ENCODE measurements around the gene HMCES.

The HMCES gene

GRCh38 chr3:129246636-129247035 lies 32.0 kb upstream of the HMCES start:
- DNase-seq (ENCODE audit: low read depth) = no peak
- no peak overlapping the region for H3K4me3 ChIP-seq (ENCODE audit: low read depth, low read length)
- TF ChIP-seq CTCF (IDR thresholded peaks at IDR 0.05; ENCODE audit: insufficient read depth, low read depth, low read length, missing control alignments) = no peak

GRCh38 chr3:129248286-129248979 lies 30.2 kb upstream of the HMCES start:
- H3K4me3 ChIP-seq (ENCODE audit: low read depth, low read length) = peak overlapping the region; percentile 100
- no peak for TF ChIP-seq CTCF (IDR thresholded peaks at IDR 0.05; ENCODE audit: insufficient read depth, low read depth, low read length, missing control alignments)
- no peak for DNase-seq (ENCODE audit: low read depth)

GRCh38 chr3:129249284-129250065 lies 29.2 kb upstream of the HMCES start, which contains the start of gene COPG1:
Gene COPG1, plus strand, starts transcription at chr3:129249606. Its CDS starts 104 bp downstream, at chr3:129249710.
- peak within 1 kb of the TSS; percentile 100 for H3K4me3 ChIP-seq (ENCODE audit: low read depth, low read length)
- DNase-seq (ENCODE audit: low read depth) = peak; percentile 93
- no peak for TF ChIP-seq CTCF (IDR thresholded peaks at IDR 0.05; ENCODE audit: insufficient read depth, low read depth, low read length, missing control alignments)

- no peak for DNase-seq (ENCODE audit: low read depth)
- no peak for TF ChIP-seq CTCF (IDR thresholded peaks at IDR 0.05; ENCODE audit: insufficient read depth, low read depth, low read length, missing control alignments)
- H3K4me3 ChIP-seq (ENCODE audit: low read depth, low read length) = no peak overlapping the region
Measured at GRCh38 chr3:129252748-129253147, 25.9 kb upstream of the HMCES start.

GRCh38 chr3:129254536-129255230 lies 24.0 kb upstream of the HMCES start:
- no peak for DNase-seq (ENCODE audit: low read depth)
- H3K4me3 ChIP-seq (ENCODE audit: low read depth, low read length) = no peak overlapping the region
- TF ChIP-seq CTCF (IDR thresholded peaks at IDR 0.05; ENCODE audit: insufficient read depth, low read depth, low read length, missing control alignments) = no peak

- no peak for DNase-seq (ENCODE audit: low read depth)
- TF ChIP-seq CTCF (IDR thresholded peaks at IDR 0.05; ENCODE audit: insufficient read depth, low read depth, low read length, missing control alignments) = no peak
- H3K4me3 ChIP-seq (ENCODE audit: low read depth, low read length) = no peak overlapping the region
Measured at GRCh38 chr3:129256270-129256669, 22.4 kb upstream of the HMCES start.

Measured in GM12865 (cell line).